ENCODE results near the gene NXN.
"Not testable (repeated sequence)": the region's sequence is repeated elsewhere in the genome, so short reads cannot be mapped to it uniquely, and the experiment has no call there.

The NXN gene

GRCh38 chr17:814371-814770 is 165.2 kb downstream of the NXN start:
- no peak for DNase-seq

GRCh38 chr17:812638-813204 is 166.9 kb downstream of the NXN start:
- no peak for DNase-seq

GRCh38 chr17:811051-811784 is 168.4 kb downstream of the NXN start:
- no peak for DNase-seq

GRCh38 chr17:807523-808294 is 171.9 kb downstream of the NXN start:
- no peak for DNase-seq

DNA sequence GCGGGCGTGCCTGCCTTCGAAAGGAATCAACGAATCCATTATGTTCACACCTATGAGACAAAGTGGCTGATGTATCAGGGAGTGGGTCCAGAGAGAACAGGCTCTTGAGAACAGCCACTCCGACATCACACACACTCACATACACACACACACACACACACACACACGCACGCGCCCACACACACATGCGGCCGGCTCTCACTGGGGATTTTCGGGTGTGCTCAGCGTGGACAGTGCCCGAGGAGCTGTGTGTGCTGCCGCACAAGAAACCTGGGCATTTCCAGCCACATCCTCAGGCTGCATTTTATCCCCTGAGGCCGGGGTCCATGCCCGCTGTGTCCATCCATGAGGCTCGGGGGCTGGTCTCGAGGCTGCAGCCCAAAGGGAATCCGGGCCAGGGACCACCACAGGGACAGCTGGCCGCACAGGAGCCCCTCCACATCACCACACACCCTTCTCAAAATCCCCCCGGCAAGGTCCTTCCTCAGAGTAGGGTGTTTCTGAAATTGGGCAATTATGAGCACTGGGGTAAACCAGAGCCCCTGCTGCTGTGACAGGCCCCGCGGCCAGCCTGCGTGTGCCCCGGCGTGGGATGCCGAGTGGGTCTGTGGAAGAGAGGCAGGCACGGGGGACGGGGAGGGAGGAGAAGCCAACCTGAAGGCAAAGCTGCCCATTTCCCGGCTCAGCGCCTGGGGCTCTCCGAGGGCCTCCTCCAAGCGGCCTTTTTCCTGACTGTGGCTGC is 172.6 kb downstream of the NXN start:
- DNase-seq: no peak

DNA sequence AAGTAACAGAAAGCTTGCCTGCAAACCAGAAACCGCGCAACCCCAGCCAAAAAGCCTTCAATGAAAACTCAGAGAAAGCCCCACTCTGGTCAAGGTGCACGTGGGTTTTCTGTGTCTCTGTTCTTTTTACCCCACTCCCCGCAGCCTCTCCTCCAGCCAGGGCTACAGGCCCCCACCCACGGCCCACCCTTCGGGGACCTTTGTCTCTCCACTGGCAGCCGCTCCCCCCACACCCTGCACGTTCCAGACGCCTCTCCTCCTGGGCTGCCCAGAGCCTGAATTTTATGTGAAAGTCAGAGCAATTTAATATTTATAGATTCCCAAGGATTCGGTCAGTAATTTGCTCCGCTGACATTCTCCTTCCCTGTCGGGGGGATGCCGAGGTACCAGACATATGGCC is 173.2 kb downstream of the NXN start:
- DNase-seq: no peak

- DNase-seq: not testable (repeated sequence)
These were observed 173.7 kb downstream of the NXN start for GRCh38 chr17:805886-806285.

DNA sequence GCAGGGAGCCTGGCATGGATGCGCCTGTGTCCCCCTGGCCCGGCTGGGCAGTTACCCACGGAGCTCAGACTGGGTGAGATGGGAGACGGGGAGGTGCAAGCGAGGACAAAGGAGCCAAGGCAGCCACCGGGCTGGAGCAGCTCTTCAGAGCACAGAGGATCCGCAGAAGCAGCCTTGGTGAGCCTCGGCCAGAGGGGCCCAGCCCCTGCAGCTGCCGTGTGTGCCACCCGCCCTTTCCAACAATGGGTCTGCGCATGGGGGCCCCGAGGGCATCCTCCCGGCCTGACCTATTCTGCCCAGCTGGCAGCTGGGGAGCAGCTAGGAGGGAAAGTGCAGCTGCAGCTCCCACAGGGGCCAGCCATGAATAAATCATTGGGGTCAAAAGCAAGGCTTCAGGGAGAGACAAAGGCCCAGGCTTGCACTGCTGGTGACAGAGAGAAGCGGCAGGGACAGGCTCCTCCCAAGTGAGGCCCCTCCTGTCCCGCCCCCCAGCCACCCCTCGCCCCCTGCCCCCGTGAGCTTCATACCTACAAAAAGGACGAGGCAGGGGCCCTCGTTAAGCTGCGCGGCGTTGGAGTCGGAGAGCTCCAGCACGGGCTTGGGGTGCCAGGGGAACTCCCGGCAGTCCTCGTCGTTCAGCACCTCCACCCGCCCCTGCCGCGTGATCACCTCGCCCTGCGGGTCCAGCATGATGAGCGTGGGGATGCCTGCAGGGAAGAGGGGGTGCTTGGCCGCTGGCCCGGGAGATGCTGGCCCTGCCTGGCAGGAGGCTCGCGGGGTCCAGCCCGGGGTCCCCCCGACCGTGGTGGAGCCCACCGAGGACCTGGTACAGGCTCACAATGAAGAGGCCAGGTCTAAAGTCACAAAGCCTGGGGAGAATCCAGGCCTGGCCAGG is 174.8 kb downstream of the NXN start:
- no peak for DNase-seq

- DNase-seq: no peak
These were observed 176.4 kb downstream of the NXN start for GRCh38 chr17:802901-803881.

DNA sequence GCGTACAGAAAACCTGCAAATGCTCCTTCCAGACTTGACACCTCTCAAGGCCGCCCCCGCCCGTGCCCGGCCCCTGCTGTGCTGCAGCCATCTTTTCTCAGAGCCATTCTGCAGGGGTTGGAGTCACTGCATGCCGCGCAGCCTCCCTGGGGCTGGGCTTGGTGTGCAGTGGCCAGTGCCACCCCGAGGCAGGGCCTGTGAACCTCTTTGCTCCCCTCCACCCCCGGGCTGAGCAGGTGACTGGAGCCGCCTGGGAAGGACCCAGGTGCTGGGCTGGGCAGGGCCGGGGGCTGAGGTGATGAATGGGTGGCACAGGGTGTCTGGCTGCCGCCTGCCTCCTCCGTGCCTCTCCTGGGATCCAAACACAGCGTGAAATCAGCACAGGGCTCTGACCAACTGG is 177.1 kb downstream of the NXN start:
- DNase-seq: no peak

DNA sequence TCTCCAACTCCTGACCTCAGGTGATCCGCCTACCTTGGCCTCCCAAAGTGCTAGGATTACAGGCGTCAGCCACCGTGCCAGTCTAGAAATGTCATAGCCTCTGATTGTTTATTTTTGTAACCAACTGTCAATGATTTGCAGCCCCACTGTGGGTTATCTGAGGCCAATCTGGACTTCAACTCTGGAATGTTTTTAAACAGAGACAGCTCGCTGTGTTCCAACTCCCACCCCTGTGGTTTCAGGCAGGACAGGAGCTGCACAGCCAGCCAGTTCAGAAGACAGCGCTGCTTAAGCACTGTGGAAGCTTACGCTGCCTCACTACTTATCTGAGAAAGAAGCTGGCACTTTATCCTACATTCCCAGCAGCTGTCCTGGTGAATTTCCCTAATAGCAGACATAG is 177.9 kb downstream of the NXN start:
- DNase-seq: no peak

- no peak for DNase-seq
These were observed 178.9 kb downstream of the NXN start for GRCh38 chr17:800446-801242.

DNA sequence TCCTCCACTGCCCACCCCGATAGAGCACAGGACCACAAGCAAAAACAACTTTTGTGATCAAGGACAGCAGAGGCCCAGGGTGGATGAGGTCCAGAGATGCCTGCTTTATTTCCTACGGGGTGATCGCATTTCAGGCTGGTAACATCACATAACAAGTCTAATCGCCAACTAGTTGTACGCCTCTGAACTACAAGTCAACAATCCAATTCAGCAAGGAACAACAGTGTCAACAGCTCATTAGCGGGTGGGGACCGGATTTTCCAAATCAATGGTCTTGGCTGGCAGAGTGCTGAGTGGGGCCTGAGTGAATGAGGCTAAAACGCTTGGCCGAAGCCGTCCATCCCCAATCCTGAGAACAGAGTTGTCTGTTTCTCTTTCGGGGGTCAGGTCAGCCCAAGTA is 180.3 kb downstream of the NXN start:
- no peak for DNase-seq

DNA sequence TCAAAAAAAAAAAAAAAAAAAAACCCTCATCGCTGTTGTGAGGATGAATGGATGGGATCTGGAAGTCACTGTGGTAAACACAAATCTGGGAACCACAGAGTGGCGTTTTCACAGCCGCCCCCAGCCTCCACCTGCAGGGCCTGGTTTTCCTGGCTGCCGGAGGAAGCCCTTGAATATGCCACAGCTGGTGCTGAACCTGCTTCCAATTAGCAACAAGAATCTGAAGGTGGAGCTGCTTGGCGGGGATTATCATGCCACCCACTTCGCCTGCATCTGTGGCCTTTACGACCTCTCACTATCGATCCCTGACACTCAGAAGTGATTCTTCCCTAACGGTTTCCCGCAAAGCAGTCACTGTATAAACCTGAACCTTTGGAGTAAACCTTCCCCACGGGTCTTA is 181.3 kb downstream of the NXN start:
- no peak for DNase-seq

GRCh38 chr17:797236-797840 is 182.2 kb downstream of the NXN start:
- DNase-seq: no peak

DNA sequence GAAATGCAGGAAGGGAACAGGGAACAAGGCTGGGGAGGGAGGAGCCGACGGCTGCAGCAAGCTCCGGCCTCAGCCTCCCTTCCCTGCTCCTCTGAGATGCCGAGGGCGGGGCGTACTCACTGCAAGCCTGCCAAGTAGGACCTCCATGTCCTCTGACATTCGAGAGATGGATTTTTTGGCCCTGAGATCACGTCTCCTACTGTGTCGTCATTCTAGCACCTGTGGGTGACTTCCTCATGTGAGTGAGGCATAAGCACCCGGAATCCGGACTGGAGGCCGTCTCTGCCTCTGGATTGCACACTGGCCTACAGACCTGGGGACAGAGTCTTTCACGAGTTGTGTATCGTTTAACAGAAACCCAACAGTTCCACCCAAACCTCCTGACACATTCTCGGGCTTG is 183.0 kb downstream of the NXN start:
- DNase-seq: no peak

DNA sequence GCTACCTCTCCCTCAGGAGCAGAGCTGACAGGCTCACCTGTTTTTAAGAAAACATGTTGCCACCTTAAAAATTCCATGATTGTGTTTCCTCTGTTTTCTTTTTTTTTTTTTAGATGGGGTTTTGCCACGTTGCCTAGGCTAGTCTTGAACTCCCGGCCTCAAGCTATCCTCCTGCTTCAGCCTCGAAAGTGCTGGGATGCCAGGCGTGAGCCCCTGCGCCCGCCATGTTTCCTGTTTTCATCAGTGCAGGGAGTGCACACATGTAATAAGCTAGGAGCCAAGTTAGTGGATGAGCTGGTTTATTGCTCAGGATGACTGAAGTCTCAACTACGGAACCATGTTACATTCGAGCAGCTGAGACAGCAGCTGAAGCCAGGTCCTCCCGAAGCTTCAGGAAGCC is 183.9 kb downstream of the NXN start:
- DNase-seq: no peak

DNA sequence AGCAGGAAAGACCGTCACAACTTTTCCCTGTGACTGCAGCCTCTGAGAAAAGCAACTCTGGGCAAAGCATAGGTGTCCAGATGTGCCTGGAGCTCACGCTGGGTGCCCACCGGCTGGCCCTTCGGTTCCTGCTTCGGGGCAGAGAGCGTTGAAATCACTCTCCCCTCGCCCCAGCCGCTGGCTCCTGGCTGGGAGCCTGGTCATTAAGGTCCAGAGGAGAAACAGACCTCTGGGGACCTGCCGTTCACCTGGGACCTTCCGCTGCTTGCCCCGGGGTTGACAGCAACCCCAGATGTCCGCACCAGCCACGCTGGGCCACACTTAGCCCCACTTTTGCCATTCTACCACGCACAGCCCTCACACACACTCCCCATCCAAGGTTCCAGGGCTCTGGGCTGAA is 184.3 kb downstream of the NXN start:
- DNase-seq: no peak

DNA sequence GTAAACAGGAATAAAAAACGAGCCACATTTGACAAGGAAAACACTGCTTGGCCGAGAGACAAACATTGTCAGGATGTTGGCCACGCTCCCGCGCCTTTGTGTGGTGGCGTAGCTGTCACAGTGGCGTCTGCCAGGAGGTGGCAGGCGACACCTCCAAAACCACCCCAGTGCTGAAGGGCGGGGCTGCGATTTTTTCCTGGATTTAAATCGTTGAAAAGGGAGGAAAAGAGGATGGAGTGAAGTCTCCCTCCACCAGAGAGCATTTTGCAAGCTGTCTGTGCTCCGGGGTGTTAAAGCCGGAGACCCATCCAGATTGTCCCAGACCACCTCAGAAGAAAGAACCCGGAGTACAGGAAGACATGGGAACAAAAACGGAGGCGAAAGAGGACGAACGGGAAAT is 184.7 kb downstream of the NXN start:
- DNase-seq: peak; percentile 27

GRCh38 chr17:792277-792676 is 187.3 kb downstream of the NXN start:
- DNase-seq: no peak

All from NCI-H1048 (cell line).